HG02970 (cell line): ENCODE measurements around the gene TBCK.

Experiments
- ATAC-seq: cut with Tn5 transposase; IDR thresholded peaks from one replicate; pipeline ENCODE4 v1.9.1; 2021; ENCODE audit warnings: mild to moderate bottlenecking, moderate library complexity, moderate number of reproducible peaks; ENCODE audit not compliant: unreplicated experiment, low FRiP score

The TBCK gene

DNA sequence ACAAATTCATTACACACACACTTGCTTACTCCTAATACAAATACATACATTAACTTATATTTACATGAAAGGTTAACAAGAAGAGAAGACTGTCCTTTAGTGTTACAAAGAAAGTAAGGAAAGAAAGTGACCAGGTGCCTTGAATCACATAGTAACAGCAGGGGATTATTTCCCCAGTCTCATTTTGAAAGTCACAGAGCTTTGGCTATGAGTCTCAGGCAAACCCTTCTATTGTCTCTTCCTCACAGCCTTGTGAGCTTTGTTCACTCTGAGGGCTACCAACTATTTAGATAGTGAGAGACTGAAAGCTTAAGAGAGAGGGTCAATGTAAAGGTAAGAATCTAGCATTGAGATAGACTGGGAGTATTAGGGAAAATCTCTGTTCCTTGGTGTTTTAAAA is 259.1 kb downstream of the TBCK start:
- no peak for ATAC-seq

GRCh38 chr4:106051514-106051913 is 264.5 kb downstream of the TBCK start:
- no peak for ATAC-seq

DNA sequence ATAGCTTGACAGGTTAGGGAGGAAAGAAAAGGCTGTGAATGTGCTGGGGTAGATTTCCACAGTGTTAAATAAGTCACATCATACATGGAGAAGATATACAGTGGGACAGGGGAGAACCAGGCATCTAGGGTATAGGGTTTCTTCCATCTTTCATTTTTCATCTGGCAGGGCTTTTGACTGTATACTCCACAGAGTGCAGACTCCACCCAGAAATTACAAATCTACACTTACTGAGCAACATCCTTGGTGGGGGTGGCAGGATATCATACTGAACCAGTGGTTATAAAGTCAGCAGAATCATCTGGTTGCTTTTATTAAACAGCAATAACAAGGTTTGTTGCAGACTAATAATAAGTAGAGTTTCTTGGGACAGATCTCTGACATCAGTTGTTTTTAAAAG is 266.5 kb downstream of the TBCK start:
- no peak for ATAC-seq

- no peak for ATAC-seq
Observed at GRCh38 chr4:106048250-106048971, 267.6 kb downstream of the TBCK start.

- no peak for ATAC-seq
Observed at GRCh38 chr4:106046083-106046482, 269.9 kb downstream of the TBCK start.

GRCh38 chr4:106041294-106042002 is 274.6 kb downstream of the TBCK start:
- ATAC-seq: no peak

- no peak for ATAC-seq
Observed at GRCh38 chr4:106039796-106040195, 276.2 kb downstream of the TBCK start.

- ATAC-seq: no peak
Observed at GRCh38 chr4:106038908-106039307, 277.1 kb downstream of the TBCK start.

- ATAC-seq: no peak
Observed at GRCh38 chr4:106038012-106038411, 278.0 kb downstream of the TBCK start.

GRCh38 chr4:106036848-106037247 is 279.2 kb downstream of the TBCK start:
- no peak for ATAC-seq

DNA sequence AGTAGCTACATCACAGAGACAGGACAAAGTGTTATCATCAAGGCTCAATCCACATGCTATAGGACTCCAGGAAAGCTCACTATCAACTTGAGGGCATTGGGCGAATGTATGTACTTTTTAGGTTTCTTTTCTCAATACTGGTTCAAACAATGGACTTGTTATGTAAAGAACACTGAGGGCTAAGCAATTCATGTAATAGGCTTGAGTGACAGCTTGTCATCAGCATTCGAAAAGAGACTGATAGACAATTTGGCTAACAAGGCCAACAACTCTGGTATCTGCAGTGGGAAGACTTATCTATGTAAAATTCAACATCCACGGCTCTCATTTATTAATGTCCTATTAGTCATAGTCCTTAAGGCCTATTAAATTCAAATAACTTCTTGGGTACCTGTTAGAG is 279.7 kb downstream of the TBCK start:
- ATAC-seq: no peak

- ATAC-seq: no peak
Observed at GRCh38 chr4:106035204-106035603, 280.8 kb downstream of the TBCK start.

DNA sequence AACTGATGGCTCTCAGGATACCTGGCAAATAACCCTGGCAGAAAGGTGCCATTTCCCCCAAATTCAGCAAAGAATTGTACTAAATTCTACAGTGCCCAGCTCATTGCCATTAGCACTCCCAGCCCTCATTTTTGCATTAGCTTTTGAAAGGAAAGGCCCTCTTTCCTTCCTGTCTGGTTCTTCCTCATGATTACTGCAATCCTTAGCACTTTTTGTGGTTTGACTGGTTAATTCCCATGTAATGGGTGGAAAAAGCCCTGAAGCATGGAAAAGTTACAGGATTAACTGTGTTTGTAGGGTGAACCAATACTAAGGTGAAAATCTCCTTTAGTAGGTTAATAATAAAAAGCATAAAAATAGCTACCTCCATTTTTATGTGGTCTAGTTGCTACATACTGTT is 281.3 kb downstream of the TBCK start:
- no peak for ATAC-seq

DNA sequence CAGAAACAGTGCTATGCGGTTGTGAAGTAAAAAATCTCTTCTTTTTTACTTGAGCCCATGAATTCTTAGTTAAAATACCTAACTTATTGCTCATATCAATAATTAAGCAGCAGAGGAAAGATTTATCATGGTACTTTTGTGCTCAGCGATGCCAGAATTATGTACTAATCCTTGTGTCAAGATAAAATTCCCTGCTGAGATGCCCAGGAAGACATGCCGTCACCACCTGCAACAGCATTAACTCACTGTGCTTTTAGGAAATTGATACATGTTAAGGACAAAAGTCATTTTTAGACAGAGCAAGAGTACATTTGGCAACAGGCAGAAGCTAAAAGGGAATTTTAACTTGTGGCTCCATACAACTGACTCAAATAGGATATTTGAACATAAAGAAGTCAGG is 281.8 kb downstream of the TBCK start:
- ATAC-seq: no peak

DNA sequence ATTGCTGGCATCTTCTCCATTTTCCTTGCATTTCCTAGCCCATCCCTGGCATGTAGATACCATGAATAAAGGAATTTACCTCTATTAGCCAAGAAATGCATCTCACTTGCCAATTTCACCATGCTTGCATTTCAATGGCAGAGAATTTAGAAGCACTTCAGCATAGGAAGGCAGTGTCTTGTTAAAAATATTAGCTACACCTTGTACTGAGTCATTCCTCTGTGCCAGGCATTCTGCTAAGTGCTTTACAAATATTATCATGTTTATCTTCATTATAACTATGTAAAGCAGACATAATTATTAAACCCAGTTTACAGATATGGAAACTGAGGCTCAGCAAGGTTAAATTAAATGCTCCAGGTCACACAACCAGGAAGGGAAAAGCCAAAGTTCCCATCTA is 282.5 kb downstream of the TBCK start:
- ATAC-seq: no peak

DNA sequence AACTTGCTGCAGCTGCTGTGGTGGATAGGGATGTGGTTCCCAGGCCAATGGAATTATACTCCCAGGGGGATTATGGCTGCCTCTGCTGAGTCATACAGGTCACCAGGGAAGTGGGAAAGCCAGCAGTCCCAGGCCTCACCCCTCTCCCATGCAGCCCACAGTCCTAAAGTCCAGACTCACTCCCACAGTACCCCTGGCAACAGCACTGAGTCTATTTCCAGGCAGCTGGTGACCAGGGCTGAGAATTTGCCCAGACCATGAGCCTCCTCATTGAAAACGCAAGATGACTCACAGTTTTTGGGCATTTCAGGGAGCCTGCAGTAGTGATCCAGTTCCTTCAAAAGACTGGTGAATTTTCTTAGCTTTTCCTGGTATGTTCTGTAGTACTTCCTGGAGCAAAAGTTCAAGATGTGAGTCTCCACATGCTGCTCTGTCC is 283.1 kb downstream of the TBCK start:
- ATAC-seq: no peak

GRCh38 chr4:106022454-106022853 is 293.6 kb downstream of the TBCK start:
- no peak for ATAC-seq

GRCh38 chr4:106021737-106022410 is 294.1 kb downstream of the TBCK start:
- ATAC-seq: no peak

DNA sequence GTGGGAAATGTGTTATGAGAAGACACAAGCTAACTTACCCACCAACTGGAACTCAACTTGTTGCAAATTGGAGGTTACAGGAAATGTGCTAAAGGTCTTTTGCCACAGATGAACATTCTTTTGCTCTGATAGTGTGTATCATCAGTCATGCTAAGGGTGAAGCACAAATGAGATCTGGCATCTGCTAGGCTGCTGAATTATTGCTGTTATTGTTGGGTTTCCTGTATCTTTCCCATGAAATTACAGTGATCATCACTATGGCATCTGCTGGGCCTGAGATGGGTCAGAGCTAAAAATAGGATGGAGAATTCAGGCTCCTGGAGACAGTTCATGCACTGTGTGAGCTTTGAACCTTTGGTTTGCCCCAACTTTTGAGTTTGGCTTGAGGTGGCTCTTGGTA is 296.2 kb downstream of the TBCK start:
- ATAC-seq: no peak

GRCh38 chr4:106017975-106018374 is 298.0 kb downstream of the TBCK start:
- ATAC-seq: no peak

GRCh38 chr4:106011387-106011786 is 304.6 kb downstream of the TBCK start:
- no peak for ATAC-seq

DNA sequence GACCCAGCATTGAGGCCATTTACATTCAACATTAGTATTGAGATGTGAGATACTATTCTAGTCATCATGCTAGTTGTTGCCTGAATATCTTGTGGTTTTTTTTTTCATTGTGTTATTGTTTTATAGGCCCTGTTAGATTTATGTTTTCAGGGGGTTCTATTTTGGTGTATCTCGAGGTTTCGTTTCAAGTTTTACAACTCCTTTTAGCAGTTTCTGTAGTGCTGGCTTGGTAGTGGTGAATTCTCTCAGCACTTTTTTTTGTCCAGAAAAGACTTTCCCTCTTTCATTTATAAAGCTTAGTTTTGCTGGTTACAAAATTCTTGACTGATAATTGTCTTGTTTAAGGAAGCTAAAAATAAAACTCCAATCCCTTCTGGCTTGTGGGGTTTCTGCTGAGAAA is 305.2 kb downstream of the TBCK start:
- ATAC-seq: no peak
